ENCODE measurements around the gene ZBED1. TPM values are rescaled to one million over a fixed set of nuclear protein-coding genes. Genes with fewer than 3 reads are reported as not detected.

ZBED1 gene
- total and polyA plus RNA-seq, 9 of the 15 experiments (the other 6 are each of a cell fraction or from before 2014, with no cell fraction given): 0.61 to 27.6 (median 13.9) TPM

DNA sequence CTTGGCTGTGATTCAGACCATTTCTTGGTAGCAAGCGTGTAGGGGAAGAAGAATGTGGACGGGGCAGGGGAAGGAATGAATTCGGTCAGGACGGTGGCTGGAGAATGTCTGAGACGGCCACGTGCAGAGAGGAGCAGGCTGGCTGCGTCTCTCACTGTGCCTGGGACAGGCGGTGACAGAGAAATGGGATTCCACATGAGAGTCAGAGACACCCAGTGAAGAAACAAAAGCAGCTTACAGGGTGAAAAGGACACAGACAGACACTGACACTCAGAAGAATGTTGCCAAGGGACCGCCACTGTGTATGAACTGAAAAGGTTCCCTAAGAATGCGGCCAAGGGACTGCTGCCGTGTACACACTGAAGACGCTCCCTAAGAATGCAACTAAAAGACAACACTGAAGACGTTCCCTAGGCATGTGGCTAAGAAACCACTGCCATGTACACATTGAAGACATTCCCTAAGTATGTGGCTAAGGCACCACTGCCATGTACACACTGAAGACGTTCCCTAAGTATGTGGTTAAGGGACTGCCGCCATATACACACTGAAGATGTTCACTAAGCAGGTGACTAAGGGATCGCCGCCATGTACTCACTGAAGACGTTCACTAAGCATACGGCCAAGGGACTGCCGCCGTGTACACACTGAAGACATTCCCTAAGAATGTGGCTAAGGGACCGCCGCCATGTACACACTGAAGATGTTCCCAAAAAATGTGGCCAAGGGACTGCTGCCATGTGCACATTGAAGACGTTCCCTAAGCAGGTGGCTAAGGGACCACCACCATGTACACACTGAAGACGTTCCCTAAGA lies 49.1 kb downstream of the ZBED1 start (continued):
- TF ChIP-seq MAZ (CRISPR knock-in tag; conservative IDR thresholded peaks at IDR 0.05 in 1 of 2, IDR thresholded peaks at IDR 0.05 in 1 of 2) (0 out of 4 replicates have a peak, but pooled peaks of 1 of the 2 experiments have one; percentile 24), STAG1 (CRISPR knock-in tag; IDR thresholded peaks at IDR 0.05; ENCODE audit: borderline replicate concordance) (no peak), HLTF (IDR thresholded peaks at IDR 0.05) (no peak), CTBP1 (IDR thresholded peaks at IDR 0.05; ENCODE audit: borderline replicate concordance) (peak; percentile 12; the same call in 1 of the 2 replicates), PATZ1 (CRISPR knock-in tag; IDR thresholded peaks at IDR 0.05; ENCODE audit: borderline replicate concordance) (no peak), MITF (IDR thresholded peaks at IDR 0.05) (0 out of 2 replicates have a peak, but pooled peaks have one; percentile 57), NFIC (IDR thresholded peaks at IDR 0.05) (peak; percentile 79), MEF2D (tag; conservative IDR thresholded peaks at IDR 0.05; ENCODE audit: low read depth) (no peak)
- TF ChIP-seq, protein P1, sequence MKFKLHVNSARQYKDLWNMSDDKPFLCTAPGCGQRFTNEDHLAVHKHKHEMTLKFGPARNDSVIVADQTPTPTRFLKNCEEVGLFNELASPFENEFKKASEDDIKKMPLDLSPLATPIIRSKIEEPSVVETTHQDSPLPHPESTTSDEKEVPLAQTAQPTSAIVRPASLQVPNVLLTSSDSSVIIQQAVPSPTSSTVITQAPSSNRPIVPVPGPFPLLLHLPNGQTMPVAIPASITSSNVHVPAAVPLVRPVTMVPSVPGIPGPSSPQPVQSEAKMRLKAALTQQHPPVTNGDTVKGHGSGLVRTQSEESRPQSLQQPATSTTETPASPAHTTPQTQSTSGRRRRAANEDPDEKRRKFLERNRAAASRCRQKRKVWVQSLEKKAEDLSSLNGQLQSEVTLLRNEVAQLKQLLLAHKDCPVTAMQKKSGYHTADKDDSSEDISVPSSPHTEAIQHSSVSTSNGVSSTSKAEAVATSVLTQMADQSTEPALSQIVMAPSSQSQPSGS (CRISPR knock-in tag; IDR thresholded peaks at IDR 0.05): no peak
